Endothelial cell of umbilical vein (primary cell): ENCODE data around the gene MVP. TPM values are rescaled to one million over a fixed set of nuclear protein-coding genes. Genes with fewer than 3 reads are reported as not detected.

Experiments used
- BruUV-seq: library from RNA; stranded (reverse); fragments of 400-500 nt; replicated peaks from 2 replicates; lab custom pipeline; 2021; lab: Mats Ljungman, UMichigan
- CTCF ChIA-PET: fragments of 300-600, 350-600 bp; sonication (Branson Sonifier 250); formaldehyde crosslinking; loops from one replicate; lab custom pipeline; 2021; ENCODE audit warnings: antibody characterized with exemption, inconsistent platforms; lab: Charles Lee
- POLR2A ChIA-PET: fragments of 300-600, 350-600 bp; sonication (Branson Sonifier 250); formaldehyde crosslinking; loops from one replicate; lab custom pipeline; 2021; ENCODE audit warnings: antibody characterized with exemption, inconsistent platforms; lab: Charles Lee
- DNase-seq: peaks from one replicate; pipeline ENCODE4 v3.0.0-alpha.2; 2011; ENCODE audit warnings: low read depth, low spot score
- FAIRE-seq: peaks from 2 replicates; lab custom pipeline; 2011; peaks lifted over from hg19 to GRCh38; lab: Jason Lieb, UNC
- H2AFZ ChIP-seq: 2 replicates; pipeline ENCODE4 v1.6.0; 2012; ENCODE audit warnings: low read depth, low read length, control low read depth, inconsistent platforms
- H3K27ac ChIP-seq: 2 replicates; pipeline ENCODE4 v1.5.1; 2011; ENCODE audit warnings: low read depth, mild to moderate bottlenecking, control low read depth, low read length, moderate library complexity; ENCODE audit not compliant: insufficient read depth
- H3K27me3 ChIP-seq, 2 experiments: 2 replicates each; pipeline versions ENCODE4 v1.6.0 to v1.6.1; 2011; ENCODE audit warnings: low read length in 2 of 2, mixed read lengths in 1 of 2; ENCODE audit not compliant: control insufficient read depth in 2 of 2, insufficient read depth in 2 of 2
- H3K36me3 ChIP-seq, 2 experiments: 2 replicates in 1 of 2; 3 replicates in 1 of 2; pipeline ENCODE4 v1.5.1; 2011; ENCODE audit warnings: low read length in 2 of 2, mild to moderate bottlenecking in 1 of 2, moderate library complexity in 1 of 2; ENCODE audit not compliant: control insufficient read depth in 2 of 2, insufficient read depth in 2 of 2; ENCODE audit errors: extremely low read depth in 1 of 2
- H3K4me1 ChIP-seq: 3 replicates; pipeline ENCODE4 v1.5.1; 2011; ENCODE audit warnings: mild to moderate bottlenecking, low read length; ENCODE audit not compliant: control insufficient read depth, insufficient read depth; ENCODE audit errors: extremely low read depth
- H3K4me2 ChIP-seq: 2 replicates; pipeline ENCODE4 v1.6.1; 2011; ENCODE audit warnings: low read length, control low read depth, mixed read lengths; ENCODE audit not compliant: insufficient read depth
- H3K4me3 ChIP-seq, 3 experiments: fragments of 200-600 bp in 1 of 3; sonication (generic), shearing (Covaris generic) in 1 of 3; replicated peaks in 1 of 3; 2 replicates each; pipeline ENCODE4 v1.5.1; 2011 to 2016; ENCODE audit warnings: control low read depth in 3 of 3, low read length in 3 of 3, mild to moderate bottlenecking in 2 of 3, inconsistent platforms in 1 of 3, low read depth in 1 of 3, moderate library complexity in 1 of 3; ENCODE audit not compliant: insufficient read depth in 1 of 3
- H3K79me2 ChIP-seq: 2 replicates; pipeline ENCODE4 v1.6.0; 2012; ENCODE audit warnings: low read length, inconsistent platforms; ENCODE audit not compliant: control insufficient read depth, insufficient read depth
- H3K9ac ChIP-seq: replicated peaks from 2 replicates; pipeline ENCODE3; 2011; ENCODE audit warnings: low read length, control low read depth; ENCODE audit not compliant: insufficient read depth; ENCODE audit errors: extremely low read depth
- H3K9me1 ChIP-seq: replicated peaks from 3 replicates; pipeline ENCODE4 v1.6.0; 2011; ENCODE audit warnings: mild to moderate bottlenecking, low read length; ENCODE audit not compliant: control insufficient read depth, insufficient read depth; ENCODE audit errors: extremely low read depth
- H3K9me3 ChIP-seq: replicated peaks from 2 replicates; pipeline ENCODE4 v1.5.1; 2012; ENCODE audit warnings: low read length, inconsistent platforms; ENCODE audit not compliant: control insufficient read depth, insufficient read depth
- H4K20me1 ChIP-seq: replicated peaks from 2 replicates; pipeline ENCODE3; 2011; ENCODE audit warnings: mild to moderate bottlenecking, low read length; ENCODE audit not compliant: control insufficient read depth, insufficient read depth; ENCODE audit errors: extremely low read depth
- EZH2 ChIP-seq: IDR thresholded peaks from 2 replicates; pipeline ENCODE4 v1.6.1; 2012; ENCODE audit warnings: borderline replicate concordance, low read depth, mild to moderate bottlenecking, moderate library complexity, low read length, inconsistent platforms; ENCODE audit not compliant: severe bottlenecking
- FOS ChIP-seq: IDR thresholded peaks from 2 replicates; pipeline ENCODE4 v1.6.1; 2011; ENCODE audit warnings: mild to moderate bottlenecking, low read length, moderate library complexity, borderline replicate concordance; ENCODE audit not compliant: insufficient read depth
- GATA2 ChIP-seq: IDR thresholded peaks from 2 replicates; pipeline ENCODE4 v1.7.0; 2011; ENCODE audit warnings: low read depth, mild to moderate bottlenecking, moderate library complexity, mixed read lengths, low read length; ENCODE audit not compliant: insufficient read length, insufficient read depth
- JUN ChIP-seq: IDR thresholded peaks from 2 replicates; pipeline ENCODE4 v1.6.1; 2011; ENCODE audit warnings: borderline replicate concordance, low read depth; ENCODE audit not compliant: insufficient read length, insufficient read depth
- MYC ChIP-seq: IDR thresholded peaks from one replicate; pipeline ENCODE4 v1.6.1; 2011; ENCODE audit warnings: mild to moderate bottlenecking, low read depth, low read length
- POLR2A ChIP-seq: IDR thresholded peaks from 2 replicates; pipeline ENCODE4 v1.6.1; 2012; ENCODE audit warnings: low read depth, mild to moderate bottlenecking, control low read depth, low read length
- POLR2AphosphoS5 ChIP-seq: IDR thresholded peaks from 2 replicates; pipeline ENCODE4 v1.6.1; 2012; ENCODE audit warnings: low read depth, mild to moderate bottlenecking, control low read depth, low read length, moderate library complexity; ENCODE audit not compliant: insufficient read depth
- dilution Hi-C: fragments of 300-500 bp; cut with MboI; formaldehyde crosslinking; loops from one replicate; pipeline ENCODE4 v1.15.0; 2019; ENCODE audit warnings: low sequenced_read_pairs; ENCODE audit not compliant: extremely low pct_ligation_motif_present
- intact Hi-C: fragments of 100-400 bp; cut with micrococcal nuclease; formaldehyde crosslinking; loops from one replicate; pipeline ENCODE4 v1.10.0; 2022
- polyA plus RNA-seq, 4 experiments: library from polyadenylated mRNA; depleted of rRNA in 3 of 4; stranded (reverse) in 3 of 4; unstranded in 1 of 4; fragments of >200 nt; gene quantifications; 2 replicates each; pipeline versions ENCODE4 v1.2.1 to v1.2.3, GENCODE V29; 2011 to 2012; ENCODE audit warnings: missing spikeins in 1 of 4
- total RNA-seq: library from RNA; stranded (reverse); gene quantifications from 2 replicates; pipeline ENCODE4 v1.2.3, GENCODE V29; 2021
- TF ChIP-seq, protein P1 (sequence below), 2 donors: IDR thresholded peaks; 1 replicate in 1 of 2; 2 replicates in 1 of 2; pipeline ENCODE4 v1.5.1; 2011; ENCODE audit warnings: low read length in 2 of 2, mild to moderate bottlenecking in 2 of 2, moderate library complexity in 2 of 2, control low read depth in 1 of 2, inconsistent platforms in 1 of 2, low read depth in 1 of 2; ENCODE audit not compliant: insufficient read depth in 1 of 2; ENCODE audit errors: extremely low read depth in 1 of 2
- TF ChIP-seq, protein P2 (sequence below): IDR thresholded peaks from 2 replicates; pipeline ENCODE4 v1.6.1; 2011; ENCODE audit not compliant: insufficient read depth, insufficient read length

Gene MVP
- total and polyA plus RNA-seq, 2 donors (not counting 3 experiments of a cell fraction or from before 2014, with no cell fraction given) = 49.8 to 118 TPM

DNA sequence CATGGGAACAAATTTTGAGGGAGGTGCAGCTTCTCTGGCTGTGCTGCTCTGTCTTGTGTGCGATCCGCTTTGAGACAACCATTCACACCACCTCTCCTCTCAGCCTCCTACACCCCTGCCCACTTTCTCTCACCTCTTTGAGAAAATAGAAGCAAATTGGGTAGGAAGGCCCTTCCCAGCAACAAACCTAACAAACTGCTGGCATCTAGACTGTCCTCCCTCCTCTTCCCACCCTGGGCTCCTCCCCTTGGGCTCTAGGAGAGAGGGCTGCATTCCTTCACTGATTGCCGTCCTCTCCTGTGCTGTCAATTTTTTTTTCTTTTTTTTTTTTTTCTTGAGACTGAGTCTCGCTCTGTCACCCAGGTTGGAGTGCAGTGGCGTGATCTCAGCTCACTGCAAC is 29.2 kb downstream of the MVP start:
- POLR2A ChIA-PET = interaction anchor here (0.6 kb wide), 1 partner anchor 28 kb away, joined by 3 read pairs; no protein-coding TSS in a partner anchor
- no TSS peak for BruUV-seq

DNA sequence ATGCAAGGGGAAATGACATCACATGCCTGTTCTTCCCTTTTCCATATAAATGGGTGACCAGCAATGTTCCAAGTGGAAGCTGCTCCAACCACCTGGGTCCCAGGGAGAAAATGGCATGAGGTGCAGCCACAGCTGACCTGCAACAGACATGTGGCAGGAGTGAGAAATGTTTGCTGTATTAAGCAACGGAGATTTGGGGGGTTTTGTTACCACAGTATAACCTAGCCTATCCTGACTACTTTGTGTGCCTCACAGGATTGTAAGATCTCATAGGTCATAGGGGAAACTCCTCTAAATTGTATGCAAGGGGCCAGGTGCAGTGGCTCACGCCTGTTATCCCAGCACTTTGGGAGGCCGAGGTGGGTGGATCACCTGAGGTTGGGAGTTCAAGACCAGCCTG is 30.7 kb downstream of the MVP start:
- Histone ChIP-seq H3K4me3 (no peak overlapping the region), H3K4me1 (peaks cover 5% of the 10 kb centered on the region), H3K9me3 (no peaks in the 10 kb centered on the region), H4K20me1 (no peaks in the 10 kb centered on the region), H2AFZ (no peak overlapping the region), H3K36me3 (peaks cover 0 to 11% of the 10 kb centered on the region in 2 experiments), H3K27me3 (no peaks in the 10 kb centered on the region), H3K79me2 (no peaks in the 10 kb centered on the region), H3K27ac (no peak overlapping the region), H3K9ac (no peak overlapping the region), H3K4me2 (no peak overlapping the region), H3K9me1 (no peaks in the 10 kb centered on the region)
- BruUV-seq = no TSS peak
- TF ChIP-seq POLR2AphosphoS5 (no peak), FOS (no peak), JUN (no peak), GATA2 (no peak), EZH2 (no peak), MYC (no peak), POLR2A (no peak)
- TF ChIP-seq, protein P1, sequence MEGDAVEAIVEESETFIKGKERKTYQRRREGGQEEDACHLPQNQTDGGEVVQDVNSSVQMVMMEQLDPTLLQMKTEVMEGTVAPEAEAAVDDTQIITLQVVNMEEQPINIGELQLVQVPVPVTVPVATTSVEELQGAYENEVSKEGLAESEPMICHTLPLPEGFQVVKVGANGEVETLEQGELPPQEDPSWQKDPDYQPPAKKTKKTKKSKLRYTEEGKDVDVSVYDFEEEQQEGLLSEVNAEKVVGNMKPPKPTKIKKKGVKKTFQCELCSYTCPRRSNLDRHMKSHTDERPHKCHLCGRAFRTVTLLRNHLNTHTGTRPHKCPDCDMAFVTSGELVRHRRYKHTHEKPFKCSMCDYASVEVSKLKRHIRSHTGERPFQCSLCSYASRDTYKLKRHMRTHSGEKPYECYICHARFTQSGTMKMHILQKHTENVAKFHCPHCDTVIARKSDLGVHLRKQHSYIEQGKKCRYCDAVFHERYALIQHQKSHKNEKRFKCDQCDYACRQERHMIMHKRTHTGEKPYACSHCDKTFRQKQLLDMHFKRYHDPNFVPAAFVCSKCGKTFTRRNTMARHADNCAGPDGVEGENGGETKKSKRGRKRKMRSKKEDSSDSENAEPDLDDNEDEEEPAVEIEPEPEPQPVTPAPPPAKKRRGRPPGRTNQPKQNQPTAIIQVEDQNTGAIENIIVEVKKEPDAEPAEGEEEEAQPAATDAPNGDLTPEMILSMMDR (IDR thresholded peaks at IDR 0.05; ENCODE audit: extremely low read depth in 1 of 2, insufficient read depth in 1 of 2, low read depth in 1 of 2, low read length in 2 of 2) = no peak
- TF ChIP-seq, protein P2, sequence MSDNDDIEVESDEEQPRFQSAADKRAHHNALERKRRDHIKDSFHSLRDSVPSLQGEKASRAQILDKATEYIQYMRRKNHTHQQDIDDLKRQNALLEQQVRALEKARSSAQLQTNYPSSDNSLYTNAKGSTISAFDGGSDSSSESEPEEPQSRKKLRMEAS = no peak
- dilution Hi-C loops (no loop called here), intact Hi-C loops (no loop called here)
- no peak for FAIRE-seq
- POLR2A ChIA-PET = interaction anchor here (0.6 to 0.7 kb wide), 2 partner anchors 74 to 152 kb away, joined by 3 to 6 read pairs; no protein-coding TSS in a partner anchor
- CTCF ChIA-PET = interaction anchor here (0.6 to 5.2 kb wide), 3 partner anchors 23 to 186 kb away, joined by 3 to 140 read pairs (median 4); partner anchors contain the start of genes MVP and PAGR1
- DNase-seq = no peak

More for the DNA sequence above, 29.2 kb downstream of the MVP start:
- FAIRE-seq (no peak), DNase-seq (no peak)
- Histone ChIP-seq H3K9ac (no peak overlapping the region), H2AFZ (no peak overlapping the region), H3K79me2 (no peaks in the 10 kb centered on the region), H3K4me1 (peaks cover 5% of the 10 kb centered on the region), H3K9me1 (no peaks in the 10 kb centered on the region), H3K4me3 (no peak overlapping the region), H3K27ac (no peak overlapping the region), H3K27me3 (no peaks in the 10 kb centered on the region), H3K9me3 (no peaks in the 10 kb centered on the region), H3K4me2 (no peak overlapping the region), H3K36me3 (peaks cover 0 to 15% of the 10 kb centered on the region in 2 experiments), H4K20me1 (no peaks in the 10 kb centered on the region)
- no peak for TF ChIP-seq GATA2
- TF ChIP-seq MYC = no peak
- TF ChIP-seq JUN = no peak
- intact Hi-C loops (loop anchor here (2.0 kb wide), 1 partner anchor 29 kb away; the partner anchor contains the start of gene MVP), dilution Hi-C loops (no loop called here)
- CTCF ChIA-PET = interaction anchor here (1.5 to 5.2 kb wide), 13 partner anchors 8 to 158 kb away, joined by 3 to 163 read pairs (median 30); partner anchors contain the start of genes KIF22, MAZ, MVP and PAGR1
